HT1080 (cell line): ENCODE results near the gene WDFY4. TPM values are rescaled to one million over a fixed set of nuclear protein-coding genes. Genes with fewer than 3 reads are reported as not detected.

Experiments
- DNase-seq: peaks from one replicate; pipeline ENCODE4 v3.0.0-alpha.2; 2015; ENCODE audit warnings: low read depth
- total RNA-seq: library from RNA; depleted of rRNA; stranded (reverse); fragments of >200 nt; shearing (Covaris generic); gene quantifications from 2 replicates; pipeline ENCODE4 v1.2.3, GENCODE V29; 2014

WDFY4 gene
- total RNA-seq, 1 experiment from 2014 or later, result 0.69 TPM

GRCh38 chr10:48768144-48768766, 83.6 kb downstream of the WDFY4 start:
- no peak for DNase-seq

GRCh38 chr10:48768926-48769325, 84.3 kb downstream of the WDFY4 start:
- no peak for DNase-seq

- no peak for DNase-seq
Measured at GRCh38 chr10:48769706-48770435, 85.2 kb downstream of the WDFY4 start.

- no peak for DNase-seq
Measured at GRCh38 chr10:48770561-48771089, 86.0 kb downstream of the WDFY4 start.

- DNase-seq, result no peak
Measured at GRCh38 chr10:48771234-48771633, 86.6 kb downstream of the WDFY4 start.

- no peak for DNase-seq
Measured at GRCh38 chr10:48772059-48772458, 87.4 kb downstream of the WDFY4 start.

DNA sequence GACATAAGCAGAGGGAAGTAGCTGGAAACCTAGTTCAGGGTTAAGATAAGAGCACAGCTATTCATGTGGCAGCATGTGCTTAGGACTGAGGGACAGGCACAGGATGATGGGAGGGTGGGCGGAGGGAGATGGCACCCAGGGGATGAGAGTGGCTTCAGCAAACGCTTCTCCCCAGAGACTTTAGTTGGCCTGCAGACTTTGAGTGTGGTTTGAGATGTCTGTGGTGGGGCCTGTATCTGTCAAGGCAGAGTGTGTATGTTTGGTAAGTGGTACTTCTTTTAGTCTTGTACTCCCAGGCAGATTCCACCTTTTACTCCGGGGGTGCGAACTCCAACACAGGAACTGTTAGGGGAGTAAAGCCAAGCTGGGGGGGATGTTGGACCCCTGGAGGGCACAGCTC, 88.9 kb downstream of the WDFY4 start:
- DNase-seq, result no peak

DNA sequence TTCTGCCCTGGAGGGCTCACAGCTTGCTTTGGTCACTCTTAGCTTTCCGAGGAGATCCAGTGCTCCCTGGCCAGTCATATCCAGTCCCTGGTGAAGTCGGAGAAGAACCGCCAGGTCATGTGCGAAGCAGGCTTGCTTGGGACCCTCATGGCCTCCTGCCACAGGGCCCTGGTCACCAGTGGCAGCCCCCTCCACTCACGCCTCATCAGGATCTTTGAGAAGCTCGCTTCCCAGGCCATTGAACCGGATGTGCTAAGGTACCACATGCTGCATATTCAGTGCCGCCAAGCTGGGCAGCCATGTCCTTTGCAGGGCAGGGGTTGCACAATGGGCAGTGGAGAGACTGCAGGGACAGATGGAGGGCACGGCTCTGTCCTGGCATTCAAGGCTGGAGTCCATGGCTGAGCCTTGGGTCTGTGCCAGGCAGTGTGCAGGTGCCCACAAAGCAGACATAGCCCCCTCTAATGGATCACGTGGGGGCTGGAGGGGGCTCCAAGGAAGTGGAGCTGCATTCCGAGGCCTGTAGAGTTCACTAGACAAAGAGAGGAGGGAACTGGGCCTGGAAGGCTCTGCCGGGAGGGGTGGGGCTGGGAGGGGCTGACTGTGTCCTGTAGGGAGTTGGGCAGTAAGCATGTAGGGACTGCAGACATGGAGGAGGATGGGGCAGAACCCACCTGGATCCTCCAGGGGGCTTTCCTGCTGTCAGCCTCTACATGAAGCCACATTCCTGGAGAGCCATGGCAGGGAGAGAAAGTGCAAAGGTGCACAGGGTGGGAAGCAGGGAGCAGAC, 89.9 kb downstream of the WDFY4 start:
- no peak for DNase-seq

- no peak for DNase-seq
Measured at GRCh38 chr10:48775206-48775517, 90.5 kb downstream of the WDFY4 start.

- no peak for DNase-seq
Measured at GRCh38 chr10:48776005-48776522, 91.4 kb downstream of the WDFY4 start.

GRCh38 chr10:48776528-48776927, 91.9 kb downstream of the WDFY4 start:
- DNase-seq, result no peak

GRCh38 chr10:48777110-48777509, 92.4 kb downstream of the WDFY4 start:
- no peak for DNase-seq

DNA sequence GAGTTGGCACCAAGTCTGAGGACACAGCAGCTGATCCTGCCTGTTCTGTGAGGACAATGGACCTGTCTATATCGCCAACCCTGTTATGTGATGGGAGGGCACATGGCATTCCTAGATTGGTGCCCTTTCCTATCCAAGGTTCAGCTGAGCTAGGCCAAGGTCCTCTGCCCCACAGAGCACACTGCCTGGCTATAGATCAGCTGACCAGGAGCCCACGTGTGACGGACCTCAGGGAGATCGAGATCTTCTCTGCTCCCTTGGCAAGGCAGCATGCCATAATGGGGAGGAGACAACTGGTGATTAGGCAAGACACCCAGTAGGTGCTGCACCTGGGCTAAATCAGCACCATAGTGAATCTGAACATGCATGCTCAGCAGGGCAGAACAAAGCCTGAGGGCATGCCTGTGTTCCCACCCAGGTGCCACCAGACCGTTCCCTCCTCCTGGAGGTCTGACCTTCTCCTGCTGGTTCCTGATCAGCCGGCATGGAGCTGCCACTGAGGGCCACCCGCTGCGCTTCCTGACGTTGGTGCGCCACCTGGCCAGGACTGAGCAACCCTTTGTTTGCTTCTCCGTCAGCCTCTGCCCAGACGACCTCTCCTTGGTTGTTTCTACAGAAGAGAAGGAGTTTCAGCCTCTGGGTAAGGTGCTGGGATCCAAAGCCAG, 93.7 kb downstream of the WDFY4 start:
- no peak for DNase-seq

DNA sequence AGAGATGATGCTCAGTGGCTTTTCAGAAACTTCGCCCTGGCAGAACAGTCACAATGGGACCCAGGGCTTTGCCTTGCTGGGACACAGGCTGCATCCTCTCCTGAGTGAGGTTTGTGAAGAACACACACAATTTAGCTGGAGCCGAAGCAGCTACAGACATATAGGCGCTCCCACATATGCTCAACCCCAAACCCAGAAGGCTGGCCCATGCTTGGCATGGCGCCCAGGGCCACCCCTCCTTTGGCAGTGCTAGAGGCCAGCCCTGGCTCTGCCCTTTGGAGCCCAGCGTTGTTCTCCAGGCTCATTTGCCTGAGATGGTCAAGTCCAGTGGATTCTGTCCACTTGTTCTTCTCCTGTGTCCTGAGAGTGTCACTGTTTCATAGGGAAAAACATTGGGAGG, 94.4 kb downstream of the WDFY4 start:
- no peak for DNase-seq

DNA sequence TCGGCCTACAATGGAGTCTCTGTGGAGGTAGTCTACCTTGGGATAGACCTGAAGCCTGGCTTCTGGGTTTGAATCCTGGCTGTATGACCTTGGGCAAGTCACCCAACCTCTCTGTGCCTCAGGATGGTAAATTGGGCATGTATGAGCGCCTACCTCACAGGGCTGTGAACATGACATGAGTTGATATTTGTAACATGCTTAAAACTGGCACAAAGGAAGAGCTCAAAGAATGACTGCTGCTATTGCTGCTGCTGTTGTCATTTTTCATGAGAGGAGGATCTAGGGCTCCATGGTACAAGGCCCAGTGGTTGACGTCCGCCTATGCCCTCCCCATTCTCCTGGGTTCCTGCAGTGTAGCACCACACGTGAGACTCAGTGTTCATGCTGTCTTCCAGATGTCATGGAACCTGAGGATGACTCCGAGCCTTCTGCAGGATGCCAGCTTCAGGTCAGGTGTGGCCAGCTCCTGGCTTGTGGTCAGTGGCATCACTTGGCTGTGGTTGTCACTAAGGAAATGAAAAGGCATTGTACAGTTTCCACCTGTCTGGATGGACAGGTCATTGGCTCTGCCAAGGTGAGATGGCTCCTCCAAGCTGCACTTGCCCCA, 95.0 kb downstream of the WDFY4 start:
- no peak for DNase-seq

DNA sequence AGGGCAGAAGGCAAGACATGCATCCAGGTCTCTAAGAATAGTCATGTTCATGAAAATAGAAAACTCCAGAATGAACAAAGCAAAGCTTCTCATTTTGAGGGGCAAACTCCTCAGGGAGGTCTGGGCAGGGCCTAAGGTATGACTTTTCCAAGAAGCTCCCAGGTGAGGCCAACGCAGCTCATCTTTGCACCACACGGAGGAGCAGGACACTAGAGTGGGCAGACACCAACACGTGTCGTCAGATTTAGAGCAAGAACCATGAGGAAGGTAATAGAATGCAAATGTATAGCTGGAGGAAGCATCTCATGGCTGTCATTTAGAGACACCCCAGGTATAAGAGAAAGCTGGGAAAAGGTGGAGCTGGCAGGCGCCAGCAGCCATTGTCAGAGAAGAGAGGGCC, 95.7 kb downstream of the WDFY4 start:
- DNase-seq, result no peak

GRCh38 chr10:48782386-48782785, 97.7 kb downstream of the WDFY4 start:
- no peak for DNase-seq

- no peak for DNase-seq
Measured at GRCh38 chr10:48784031-48784430, 99.4 kb downstream of the WDFY4 start.

DNA sequence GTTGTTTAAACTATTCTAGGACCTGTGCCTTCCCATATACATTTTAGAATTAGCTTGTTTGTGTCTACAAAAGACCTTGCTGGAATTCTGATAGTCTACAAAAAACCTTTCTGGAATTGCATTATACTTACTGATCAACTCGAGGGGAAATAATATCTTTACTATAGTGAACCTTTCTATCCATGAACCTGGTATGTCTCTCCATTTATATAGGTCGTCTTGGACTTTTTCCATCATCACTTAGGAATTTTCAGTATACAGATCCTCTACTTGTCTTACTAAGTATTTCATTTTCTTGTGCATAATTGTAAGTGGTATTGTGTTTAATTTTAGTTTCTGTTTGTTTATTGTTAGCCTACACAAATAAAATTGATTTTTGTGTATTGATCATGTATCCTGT, 101.1 kb downstream of the WDFY4 start:
- no peak for DNase-seq

- DNase-seq, result no peak
Measured at GRCh38 chr10:48786606-48787282, 102.1 kb downstream of the WDFY4 start.

- DNase-seq, result no peak
Measured at GRCh38 chr10:48788554-48788953, 103.9 kb downstream of the WDFY4 start.
